Trophoblast cell (in vitro differentiated cells and primary cell): ENCODE measurements around the gene B4GALNT3.

Experiments used
- DNase-seq, 2 donors: peaks; one replicate each; pipeline ENCODE4 v3.0.0-alpha.2; 2016
- H2AFZ ChIP-seq: 2 replicates; pipeline ENCODE4 v1.6.1; 2013; ENCODE audit warnings: low read length, moderate library complexity, mild to moderate bottlenecking; ENCODE audit not compliant: insufficient read depth, poor library complexity
- H2AK5ac ChIP-seq: 2 replicates; pipeline ENCODE4 v1.6.1; 2013; ENCODE audit warnings: mild to moderate bottlenecking, low read length
- H2BK120ac ChIP-seq: 2 replicates; pipeline ENCODE4 v1.6.1; 2013; ENCODE audit warnings: low read length, mild to moderate bottlenecking, moderate library complexity; ENCODE audit not compliant: insufficient read depth, poor library complexity
- H2BK12ac ChIP-seq: 2 replicates; pipeline ENCODE4 v1.6.1; 2013; ENCODE audit warnings: mild to moderate bottlenecking, low read length, moderate library complexity
- H2BK5ac ChIP-seq: 2 replicates; pipeline ENCODE4 v1.6.1; 2013; ENCODE audit warnings: low read length, low read depth, moderate library complexity, mild to moderate bottlenecking; ENCODE audit not compliant: poor library complexity
- H3K14ac ChIP-seq: 2 replicates; pipeline ENCODE4 v1.6.1; 2013; ENCODE audit warnings: mild to moderate bottlenecking, low read length
- H3K18ac ChIP-seq: 2 replicates; pipeline ENCODE4 v1.6.1; 2013; ENCODE audit warnings: mild to moderate bottlenecking, low read length
- H3K23ac ChIP-seq: 2 replicates; pipeline ENCODE4 v1.6.1; 2013; ENCODE audit warnings: low read length
- H3K27ac ChIP-seq: 2 replicates; pipeline ENCODE4 v1.5.1; 2013; ENCODE audit warnings: low read depth, mild to moderate bottlenecking, inconsistent platforms, low read length, moderate library complexity
- H3K27me3 ChIP-seq: 2 replicates; pipeline ENCODE4 v1.6.1; 2013; ENCODE audit warnings: inconsistent platforms, mild to moderate bottlenecking, low read length, moderate library complexity; ENCODE audit not compliant: insufficient read depth
- H3K36me3 ChIP-seq, 2 experiments: 1 replicate in 1 of 2; 2 replicates in 1 of 2; pipeline ENCODE4 v1.6.1; 2013; ENCODE audit warnings: low read length in 2 of 2, mild to moderate bottlenecking in 2 of 2, moderate library complexity in 1 of 2; ENCODE audit not compliant: insufficient read depth in 2 of 2, control insufficient read depth in 1 of 2
- H3K4ac ChIP-seq: 2 replicates; pipeline ENCODE4 v1.6.1; 2013; ENCODE audit warnings: low read depth, mild to moderate bottlenecking, low read length, moderate library complexity
- H3K4me1 ChIP-seq, 2 experiments: 1 replicate in 1 of 2; 2 replicates in 1 of 2; pipeline ENCODE4 v1.6.1; 2013; ENCODE audit warnings: low read length in 2 of 2, mild to moderate bottlenecking in 2 of 2, moderate library complexity in 1 of 2; ENCODE audit not compliant: insufficient read depth in 2 of 2, control insufficient read depth in 1 of 2
- H3K4me2 ChIP-seq: 2 replicates; pipeline ENCODE4 v1.6.1; 2013; ENCODE audit warnings: inconsistent platforms, mild to moderate bottlenecking, low read length, moderate library complexity
- H3K4me3 ChIP-seq: 2 replicates; pipeline ENCODE4 v1.5.1; 2013; ENCODE audit warnings: mild to moderate bottlenecking, low read depth, low read length, inconsistent platforms
- H3K79me1 ChIP-seq: one replicate; pipeline ENCODE4 v1.6.1; 2013; ENCODE audit warnings: low read length
- H3K79me2 ChIP-seq: 2 replicates; pipeline ENCODE4 v1.6.1; 2013; ENCODE audit warnings: low read length, mild to moderate bottlenecking; ENCODE audit not compliant: control insufficient read depth, insufficient read depth, poor library complexity
- H3K9ac ChIP-seq: 2 replicates; pipeline ENCODE4 v1.6.1; 2013; ENCODE audit warnings: mild to moderate bottlenecking, low read length
- H3K9me3 ChIP-seq: 2 replicates; pipeline ENCODE4 v1.6.1; 2013; ENCODE audit warnings: low read depth, mild to moderate bottlenecking, control low read depth, inconsistent platforms, low read length; ENCODE audit not compliant: insufficient read depth
- H4K12ac ChIP-seq: 2 replicates; pipeline ENCODE4 v1.6.1; 2013; ENCODE audit warnings: low read depth, mild to moderate bottlenecking, low read length, moderate library complexity
- H4K8ac ChIP-seq: 2 replicates; pipeline ENCODE4 v1.6.1; 2013; ENCODE audit warnings: low read depth, mild to moderate bottlenecking, low read length, moderate library complexity
- H4K91ac ChIP-seq: one replicate; pipeline ENCODE4 v1.6.1; 2013; ENCODE audit warnings: low read depth, mild to moderate bottlenecking, low read length, moderate library complexity
- WGBS: extraction: QIAGEN DNeasy Blood & Tissue Kit; methylation state at CpG from one replicate; pipeline ENCODE4 v1.1.7; 2013; ENCODE audit warnings: missing lambda C conversion rate; ENCODE audit not compliant: insufficient read length, insufficient coverage; ENCODE audit errors: extremely low coverage; 5-methylcytosine and 5-hydroxymethylcytosine counted together

Gene B4GALNT3

GRCh38 chr12:585062-586061 lies 125.6 kb downstream of the B4GALNT3 start:
- no peak overlapping the region for H3K4me3 ChIP-seq
- H3K4me2 ChIP-seq = no peak overlapping the region
- DNase-seq = no peak
- no peak overlapping the region for H3K9ac ChIP-seq
- no peak overlapping the region for H2BK120ac ChIP-seq
- H4K8ac ChIP-seq = no peak overlapping the region
- no peak overlapping the region for H3K27ac ChIP-seq
- H2BK5ac ChIP-seq = no peak overlapping the region
- H3K23ac ChIP-seq = no peak overlapping the region
- H3K18ac ChIP-seq = no peak overlapping the region
- WGBS = 100% methylated on average over 4 of the region's 30 CpGs
- no peak overlapping the region for H3K14ac ChIP-seq
- H2AFZ ChIP-seq = no peak overlapping the region
- H2AK5ac ChIP-seq = no peak overlapping the region
- H3K4me1 ChIP-seq = no peaks in the 10 kb centered on the region
- H3K9me3 ChIP-seq = peaks cover 4% of the 10 kb centered on the region
- H4K12ac ChIP-seq = no peak overlapping the region
- H3K4ac ChIP-seq = no peak overlapping the region
- no peaks in the 10 kb centered on the region for H3K79me1 ChIP-seq
- no peak overlapping the region for H4K91ac ChIP-seq
- no peak overlapping the region for H2BK12ac ChIP-seq
- no peaks in the 10 kb centered on the region for H3K36me3 ChIP-seq
- no peaks in the 10 kb centered on the region for H3K79me2 ChIP-seq
- no peaks in the 10 kb centered on the region for H3K27me3 ChIP-seq

- Histone ChIP-seq H3K79me1 (no peaks in the 10 kb centered on the region), H3K18ac (no peak overlapping the region), H3K4me2 (no peak overlapping the region), H2BK12ac (no peak overlapping the region), H4K91ac (no peak overlapping the region), H3K79me2 (no peaks in the 10 kb centered on the region), H3K9ac (no peak overlapping the region), H3K4me3 (no peak overlapping the region), H3K23ac (no peak overlapping the region), H2BK5ac (no peak overlapping the region), H3K27ac (no peak overlapping the region), H3K14ac (no peak overlapping the region), H3K9me3 (peaks cover 4% of the 10 kb centered on the region), H2BK120ac (no peak overlapping the region), H4K12ac (no peak overlapping the region), H3K4me1 (peaks cover 2 to 3% of the 10 kb centered on the region in 2 experiments), H4K8ac (no peak overlapping the region), H2AFZ (no peak overlapping the region), H2AK5ac (no peak overlapping the region), H3K4ac (no peak overlapping the region), H3K36me3 (no peaks in the 10 kb centered on the region), H3K27me3 (no peaks in the 10 kb centered on the region)
- no peak for DNase-seq
- whole genome bisulfite sequencing = no CpG with 5 or more reads among the region's 16 CpGs
These were observed 126.8 kb downstream of the B4GALNT3 start for GRCh38 chr12:586318-587071.

GRCh38 chr12:587132-588023 lies 127.6 kb downstream of the B4GALNT3 start:
- H4K91ac ChIP-seq = no peak overlapping the region
- no peaks in the 10 kb centered on the region for H3K79me1 ChIP-seq
- no peak overlapping the region for H3K14ac ChIP-seq
- no peak overlapping the region for H3K4me2 ChIP-seq
- no peak overlapping the region for H3K18ac ChIP-seq
- no peaks in the 10 kb centered on the region for H3K79me2 ChIP-seq
- H2AK5ac ChIP-seq = no peak overlapping the region
- no peak overlapping the region for H4K8ac ChIP-seq
- H4K12ac ChIP-seq = no peak overlapping the region
- no peaks in the 10 kb centered on the region for H3K36me3 ChIP-seq
- WGBS = no CpG with 5 or more reads among the region's 18 CpGs
- no peaks in the 10 kb centered on the region for H3K27me3 ChIP-seq
- peaks cover 4% of the 10 kb centered on the region for H3K9me3 ChIP-seq
- no peak overlapping the region for H3K27ac ChIP-seq
- H3K9ac ChIP-seq = no peak overlapping the region
- H2BK5ac ChIP-seq = no peak overlapping the region
- no peak overlapping the region for H2BK120ac ChIP-seq
- no peak overlapping the region for H3K4me3 ChIP-seq
- no peak overlapping the region for H3K23ac ChIP-seq
- no peak overlapping the region for H2BK12ac ChIP-seq
- no peak for DNase-seq
- H2AFZ ChIP-seq = no peak overlapping the region
- H3K4ac ChIP-seq = no peak overlapping the region
- peaks cover 3 to 6% of the 10 kb centered on the region in 2 experiments for H3K4me1 ChIP-seq

- Histone ChIP-seq H4K91ac (no peak overlapping the region), H3K9ac (no peak overlapping the region), H3K23ac (no peak overlapping the region), H2BK120ac (no peak overlapping the region), H4K8ac (no peak overlapping the region), H2AFZ (no peak overlapping the region), H3K36me3 (no peaks in the 10 kb centered on the region), H2BK12ac (no peak overlapping the region), H3K18ac (no peak overlapping the region), H4K12ac (no peak overlapping the region), H3K79me2 (no peaks in the 10 kb centered on the region), H3K4me3 (no peak overlapping the region), H3K4ac (no peak overlapping the region), H2BK5ac (no peak overlapping the region), H3K4me2 (no peak overlapping the region), H3K4me1 (peaks cover 3 to 6% of the 10 kb centered on the region in 2 experiments), H2AK5ac (no peak overlapping the region), H3K14ac (no peak overlapping the region), H3K27me3 (no peaks in the 10 kb centered on the region), H3K9me3 (peaks cover 4% of the 10 kb centered on the region), H3K27ac (no peak overlapping the region), H3K79me1 (no peaks in the 10 kb centered on the region)
- WGBS = no CpG with 5 or more reads among the region's 10 CpGs
- no peak for DNase-seq
These were observed 128.2 kb downstream of the B4GALNT3 start for GRCh38 chr12:588024-588322.
